HG03196 (cell line): ENCODE measurements around the gene CHPF2.

ENCODE experiments used
- ATAC-seq: cut with Tn5 transposase; IDR thresholded peaks from one replicate; pipeline ENCODE4 v1.9.1; 2021; ENCODE audit not compliant: unreplicated experiment

CHPF2 gene

DNA sequence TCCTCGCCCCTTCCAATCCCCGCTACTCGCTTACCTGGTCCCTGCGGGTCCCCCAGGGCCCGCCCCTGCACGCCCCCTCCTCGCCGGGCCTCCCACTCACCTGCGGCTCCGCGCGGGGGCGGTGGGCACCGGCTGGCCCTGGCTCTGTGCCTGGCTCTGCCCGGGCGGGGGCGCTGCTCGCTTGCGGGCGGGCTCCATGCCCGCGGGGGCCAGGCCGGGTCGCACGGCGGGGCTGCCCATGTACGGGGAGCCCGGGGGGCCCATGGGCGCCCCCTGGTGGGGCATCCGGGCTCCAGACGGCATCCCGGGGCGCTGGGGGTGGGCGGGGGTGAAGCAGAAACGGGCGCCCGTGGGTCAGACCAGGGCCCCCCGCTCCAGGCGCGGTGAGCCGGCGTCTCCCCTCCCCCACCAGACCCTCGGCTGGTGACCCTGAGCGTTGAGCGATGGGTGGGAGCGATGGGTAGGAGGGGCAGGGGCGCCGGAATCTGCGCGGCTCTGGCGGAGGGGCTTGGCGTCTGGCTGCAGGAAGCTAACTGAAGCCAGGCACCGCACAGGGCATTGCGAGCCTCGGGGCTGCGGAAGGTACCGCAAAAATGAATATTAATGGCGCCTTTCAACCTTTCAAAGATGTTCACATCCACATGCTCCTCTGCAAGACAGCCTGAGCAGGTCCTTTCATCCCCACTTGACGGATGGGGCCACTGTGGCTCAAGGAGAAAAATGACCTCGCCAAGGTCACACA lies 13.2 kb downstream of the CHPF2 start:
- ATAC-seq, result no peak

GRCh38 chr7:151246102-151246850 lies 14.0 kb downstream of the CHPF2 start:
- no peak for ATAC-seq

GRCh38 chr7:151246851-151247580 lies 14.7 kb downstream of the CHPF2 start:
- ATAC-seq, result no peak

DNA sequence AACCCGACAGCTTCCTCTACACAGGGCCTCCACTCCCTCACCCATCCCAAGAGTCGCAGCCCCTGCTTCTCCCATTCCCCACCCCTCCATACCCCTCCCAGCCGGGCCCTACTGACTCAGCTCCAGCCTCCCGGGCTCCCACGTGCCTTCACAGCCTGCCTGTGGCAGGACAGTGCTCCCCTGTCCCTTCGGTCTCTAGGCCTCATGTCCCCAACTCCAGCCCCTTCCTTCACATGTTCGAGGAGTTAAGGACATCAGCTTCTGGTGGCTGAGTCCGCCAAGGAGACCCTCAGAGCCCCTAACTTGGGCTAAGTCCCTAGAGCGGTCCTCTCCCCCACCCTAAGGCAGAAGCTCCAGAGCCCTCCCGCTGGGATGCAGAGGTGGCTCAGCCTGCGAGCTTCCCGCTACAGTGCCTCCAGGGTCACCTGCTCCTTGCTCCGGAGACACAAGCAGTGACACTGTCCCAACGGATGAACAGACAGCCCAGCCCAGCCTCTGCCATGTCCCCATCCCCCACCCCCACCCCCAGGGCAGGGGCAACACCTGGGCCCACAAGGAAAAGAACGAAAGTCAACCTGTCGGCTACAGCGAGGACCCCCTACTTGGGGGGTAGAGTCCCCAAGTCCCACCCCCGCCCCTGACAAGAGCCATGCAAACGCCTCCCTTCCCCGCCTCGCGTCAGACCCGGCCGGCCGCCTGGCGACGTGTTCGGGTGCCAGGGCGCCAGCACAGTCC lies 15.5 kb downstream of the CHPF2 start:
- ATAC-seq, result no peak

DNA sequence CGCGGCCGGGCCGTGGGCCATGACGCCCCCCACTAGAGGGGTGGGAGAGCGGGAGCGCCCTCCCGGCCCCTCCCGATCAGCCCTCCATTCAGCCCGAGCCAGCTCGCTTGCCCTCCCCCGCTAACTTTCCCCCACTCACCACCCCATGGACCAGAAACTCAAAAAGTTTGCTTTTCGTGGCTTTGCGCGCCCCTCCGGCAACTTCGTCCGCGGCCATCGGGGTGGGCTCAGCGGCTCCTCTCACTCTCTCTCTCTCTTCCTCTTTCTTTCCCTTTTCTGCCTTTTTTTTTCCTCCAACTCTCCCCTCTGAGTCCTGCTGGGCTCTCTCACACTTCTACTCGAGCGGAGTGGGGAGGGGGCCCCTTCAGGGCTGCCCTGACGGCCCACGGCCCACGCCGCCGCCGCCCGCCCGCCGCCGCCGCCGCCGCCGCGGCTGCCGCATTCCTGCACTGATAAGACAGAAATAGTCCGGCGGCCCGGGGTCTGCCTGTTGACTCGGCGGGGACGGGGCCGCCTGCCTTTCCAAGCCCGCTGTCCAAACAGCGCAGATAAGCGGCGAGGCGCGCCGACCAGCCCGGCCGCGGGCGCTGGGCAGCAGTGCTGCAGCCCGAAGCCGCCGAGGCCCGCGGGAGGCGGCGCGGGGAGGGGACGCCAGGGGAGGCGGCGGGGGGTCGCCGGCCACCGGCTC lies 16.2 kb downstream of the CHPF2 start, which contains the start of gene SMARCD3:
Gene SMARCD3, minus strand, starts transcription at position 349 of the 688 bp plus-strand sequence. Its CDS starts 132 bp downstream, at position 217.
- no peak for ATAC-seq

- ATAC-seq, result no peak
Measured at GRCh38 chr7:151249034-151249731, 16.9 kb downstream of the CHPF2 start.

DNA sequence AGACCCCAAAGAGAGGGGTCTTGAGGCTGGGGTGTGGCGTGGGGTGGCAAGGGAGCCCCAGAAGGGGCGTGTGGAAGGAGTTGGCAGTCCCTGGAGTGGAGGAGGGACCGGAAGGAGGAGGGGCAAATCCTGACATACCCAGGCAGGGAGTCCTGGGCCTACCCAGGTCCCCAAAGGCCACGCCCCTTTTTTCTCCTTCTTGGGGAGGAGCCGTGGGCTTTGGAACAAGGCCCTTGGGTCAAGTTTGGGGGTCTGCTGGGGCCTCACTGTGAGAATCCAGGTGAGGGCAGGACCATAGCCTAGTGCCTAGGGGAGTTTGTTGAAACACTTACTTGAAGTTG lies 17.4 kb downstream of the CHPF2 start:
- no peak for ATAC-seq

GRCh38 chr7:151250181-151251132 lies 18.2 kb downstream of the CHPF2 start:
- ATAC-seq, result no peak

DNA sequence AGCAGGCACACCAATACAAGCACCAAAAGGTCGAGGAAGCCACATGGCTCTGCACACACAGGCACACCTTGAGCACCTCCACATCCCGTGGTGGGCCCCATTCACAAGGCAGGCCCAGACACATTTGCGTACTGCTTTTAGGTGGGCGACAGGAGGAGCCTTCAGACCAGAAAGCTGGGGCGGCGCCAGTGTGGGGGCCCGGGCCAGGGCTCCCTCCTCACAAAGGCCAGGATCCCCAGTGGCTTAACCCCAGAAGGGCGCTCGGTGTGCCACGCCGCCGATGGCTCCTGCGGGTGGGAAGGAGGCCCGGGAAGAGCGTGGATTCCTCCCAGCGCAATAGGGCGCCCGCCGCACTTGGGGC lies 19.0 kb downstream of the CHPF2 start:
- no peak for ATAC-seq

DNA sequence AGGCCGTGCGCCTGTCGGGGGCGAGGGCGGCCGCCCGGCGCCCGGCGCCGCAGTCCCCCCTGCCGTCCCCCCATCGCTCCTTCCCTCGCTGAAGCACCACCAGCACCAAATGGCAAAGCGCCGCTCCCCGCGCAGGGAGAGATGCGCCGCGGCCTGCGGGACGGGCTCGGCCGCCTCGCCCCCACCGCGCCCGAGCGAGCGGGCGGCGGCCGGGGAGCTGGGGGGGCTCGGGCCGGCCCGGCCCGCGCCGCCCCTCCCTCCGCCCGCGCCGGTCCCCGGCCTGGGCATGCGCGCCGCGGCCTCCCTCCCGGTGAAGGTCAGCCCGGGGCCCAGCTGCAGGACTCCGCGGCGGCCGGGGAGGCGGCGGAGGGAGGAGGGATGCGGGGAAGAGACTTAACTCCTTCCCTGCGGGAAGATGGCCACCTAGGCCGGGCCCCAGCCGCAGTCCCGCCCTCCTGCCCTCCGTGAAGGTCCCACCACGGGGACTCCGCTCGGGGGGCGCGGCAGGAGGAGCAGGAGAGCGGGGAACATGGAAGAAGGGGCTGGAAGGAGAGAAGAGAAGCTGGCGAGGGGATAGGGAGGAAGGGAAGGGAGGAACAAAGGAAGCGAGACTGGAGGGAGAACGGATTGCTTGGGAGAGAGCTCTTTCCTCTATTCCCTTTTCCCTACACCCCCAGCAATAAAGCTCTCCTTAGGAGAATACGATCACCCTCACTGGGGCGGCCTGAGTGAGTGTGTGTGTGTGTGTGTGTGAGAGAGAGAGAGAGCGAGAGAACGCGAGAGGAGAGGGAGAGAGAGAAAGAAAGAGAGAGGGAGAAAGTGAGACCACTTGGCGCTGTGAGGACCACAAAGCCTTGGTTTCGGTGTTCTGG lies 19.6 kb downstream of the CHPF2 start:
- no peak for ATAC-seq

GRCh38 chr7:151252561-151252835 lies 20.2 kb downstream of the CHPF2 start:
- no peak for ATAC-seq

- no peak for ATAC-seq
Measured at GRCh38 chr7:151252961-151253711, 20.9 kb downstream of the CHPF2 start.

GRCh38 chr7:151254316-151254715 lies 22.0 kb downstream of the CHPF2 start:
- ATAC-seq, result no peak

DNA sequence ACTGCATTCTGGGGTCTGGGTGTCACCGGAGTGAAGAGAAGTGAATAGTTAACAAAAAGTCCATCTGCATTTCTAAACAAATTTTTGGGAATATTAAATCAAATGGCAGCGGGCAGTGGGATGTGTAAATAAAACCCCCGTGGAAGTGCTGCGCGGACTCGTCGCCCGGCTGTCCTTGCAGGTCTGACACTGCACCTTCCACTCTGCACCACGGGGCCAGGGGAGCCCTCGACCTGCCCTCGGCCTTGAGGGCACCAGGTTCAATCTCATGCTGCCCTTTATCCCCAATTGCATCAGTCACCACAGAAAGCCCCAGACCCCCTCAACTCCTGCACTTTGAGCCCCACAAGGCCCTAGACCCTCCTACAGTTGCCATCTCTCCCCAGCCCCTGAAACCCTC lies 22.6 kb downstream of the CHPF2 start:
- ATAC-seq, result no peak

DNA sequence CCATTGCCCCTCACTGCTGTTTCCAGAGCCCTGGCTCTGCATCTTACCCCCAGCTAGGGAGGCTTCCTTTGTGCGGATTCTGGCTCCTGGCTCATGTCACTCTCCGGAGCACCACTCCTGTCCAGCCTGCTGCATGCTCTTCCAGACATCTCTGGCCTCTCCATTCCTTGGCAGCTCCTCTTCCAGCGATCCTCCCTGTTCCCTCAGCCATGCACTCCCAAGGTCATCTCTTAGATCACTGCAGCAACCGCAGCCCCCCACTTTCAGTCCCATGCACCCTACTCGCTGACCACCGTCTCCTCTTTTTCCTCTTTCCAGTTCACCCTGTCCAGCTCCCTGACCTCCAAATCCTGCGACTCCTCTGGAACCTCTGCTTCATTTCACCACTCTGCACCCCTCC lies 23.1 kb downstream of the CHPF2 start:
- no peak for ATAC-seq

DNA sequence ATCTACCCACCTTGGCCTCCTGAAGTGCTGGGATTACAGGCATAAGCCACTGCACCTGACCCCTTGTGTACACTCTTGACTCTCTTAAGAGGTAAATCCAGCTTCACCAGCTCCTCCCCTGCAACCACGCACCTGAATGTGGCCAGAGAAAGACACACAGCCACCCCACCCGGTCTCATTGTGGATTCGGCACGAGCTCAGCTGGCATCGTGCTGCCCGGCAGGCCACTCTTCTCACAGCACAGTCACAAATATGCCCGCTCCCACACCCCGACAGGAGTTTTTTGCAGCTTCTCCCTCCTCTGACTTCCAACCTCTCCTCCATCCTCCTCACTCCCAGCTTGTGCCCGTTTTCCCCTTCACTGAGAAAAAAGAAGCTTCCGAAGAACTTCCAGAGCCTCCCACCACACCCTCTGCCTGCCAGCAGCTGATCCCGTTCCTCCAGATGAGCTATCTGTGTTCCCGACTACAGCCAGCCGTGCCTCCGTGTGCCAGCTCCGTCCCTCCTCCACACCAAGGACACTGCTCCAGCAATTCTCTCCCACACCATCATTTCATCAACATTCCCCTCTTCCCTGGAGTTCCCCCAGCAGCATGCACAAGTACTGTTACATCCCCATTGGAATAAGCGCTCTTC lies 24.2 kb downstream of the CHPF2 start:
- no peak for ATAC-seq

DNA sequence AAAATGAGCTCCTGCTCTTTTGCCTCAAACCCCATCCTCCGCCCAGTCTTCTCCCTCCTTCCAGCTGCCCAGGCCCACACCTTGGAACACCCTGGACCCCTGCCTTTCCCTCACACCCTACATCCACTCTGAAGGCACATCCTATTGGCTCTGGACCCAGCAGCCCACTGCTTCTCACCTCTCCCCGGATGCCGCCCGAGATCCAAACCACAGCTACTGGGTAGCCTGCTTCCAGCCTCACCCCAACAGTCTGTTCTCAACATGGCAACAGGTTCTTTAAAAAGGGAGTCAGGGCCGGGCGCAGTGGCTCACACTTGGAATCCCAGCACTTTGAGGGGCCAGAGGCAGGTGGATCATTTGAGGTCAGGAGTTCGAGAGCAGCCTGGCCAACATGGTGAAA lies 25.7 kb downstream of the CHPF2 start:
- no peak for ATAC-seq
